ENCODE data around the gene LUM. TPM values are rescaled to one million over a fixed set of nuclear protein-coding genes. Genes with fewer than 3 reads are reported as not detected.
"Not testable (repeated sequence)": the region's sequence is repeated elsewhere in the genome, so short reads cannot be mapped to it uniquely, and the experiment has no call there.

The LUM gene
- total RNA-seq, 3 donors from 2014 or later (not counting 1 experiment from before 2014, with no cell fraction given) = not detected

- no peaks in the 10 kb centered on the region for H3K9me3 ChIP-seq (ENCODE audit: control insufficient read depth, insufficient read depth, low read length)
- peaks cover 24% of the 10 kb centered on the region for H3K36me3 Mint-ChIP-seq
- 60% methylated on average over 5 of the region's 6 CpGs for WGBS (ENCODE audit: insufficient coverage)
- no peak for ATAC-seq
- H3K4me3 Mint-ChIP-seq = no peak overlapping the region
- no peaks in the 10 kb centered on the region for H3K4me1 ChIP-seq (ENCODE audit: control insufficient read depth, insufficient read depth, low read length)
- no peak overlapping the region for H3K27ac ChIP-seq (ENCODE audit: low read length)
- no peaks in the 10 kb centered on the region for H3K27me3 ChIP-seq (ENCODE audit: control insufficient read depth, insufficient read depth, low read length)
- H3K27me3 Mint-ChIP-seq (ENCODE audit: low read depth in 2 of 2) = no peaks in the 10 kb centered on the region
- TF ChIP-seq, protein P1, sequence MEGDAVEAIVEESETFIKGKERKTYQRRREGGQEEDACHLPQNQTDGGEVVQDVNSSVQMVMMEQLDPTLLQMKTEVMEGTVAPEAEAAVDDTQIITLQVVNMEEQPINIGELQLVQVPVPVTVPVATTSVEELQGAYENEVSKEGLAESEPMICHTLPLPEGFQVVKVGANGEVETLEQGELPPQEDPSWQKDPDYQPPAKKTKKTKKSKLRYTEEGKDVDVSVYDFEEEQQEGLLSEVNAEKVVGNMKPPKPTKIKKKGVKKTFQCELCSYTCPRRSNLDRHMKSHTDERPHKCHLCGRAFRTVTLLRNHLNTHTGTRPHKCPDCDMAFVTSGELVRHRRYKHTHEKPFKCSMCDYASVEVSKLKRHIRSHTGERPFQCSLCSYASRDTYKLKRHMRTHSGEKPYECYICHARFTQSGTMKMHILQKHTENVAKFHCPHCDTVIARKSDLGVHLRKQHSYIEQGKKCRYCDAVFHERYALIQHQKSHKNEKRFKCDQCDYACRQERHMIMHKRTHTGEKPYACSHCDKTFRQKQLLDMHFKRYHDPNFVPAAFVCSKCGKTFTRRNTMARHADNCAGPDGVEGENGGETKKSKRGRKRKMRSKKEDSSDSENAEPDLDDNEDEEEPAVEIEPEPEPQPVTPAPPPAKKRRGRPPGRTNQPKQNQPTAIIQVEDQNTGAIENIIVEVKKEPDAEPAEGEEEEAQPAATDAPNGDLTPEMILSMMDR (IDR thresholded peaks at IDR 0.05) = no peak
- intact Hi-C loops (cut with micrococcal nuclease) = no loop called here
- no peaks in the 10 kb centered on the region for H3K4me1 Mint-ChIP-seq
- no peaks in the 10 kb centered on the region for H3K36me3 ChIP-seq (ENCODE audit: control insufficient read depth, insufficient read depth, low read length)
- no peak overlapping the region for H3K4me3 ChIP-seq (ENCODE audit: low read length)
- peaks cover 17 to 19% of the 10 kb centered on the region in 2 donors for H3K9me3 Mint-ChIP-seq
- H3K27ac Mint-ChIP-seq = no peak overlapping the region
- no peak for DNase-seq
Observed at GRCh38 chr12:91091916-91092715, 19.2 kb downstream of the LUM start.

- H3K36me3 ChIP-seq (ENCODE audit: control insufficient read depth, insufficient read depth, low read length); H3K27ac Mint-ChIP-seq; H3K4me1 ChIP-seq (ENCODE audit: control insufficient read depth, insufficient read depth, low read length); H3K27me3 ChIP-seq (ENCODE audit: control insufficient read depth, insufficient read depth, low read length); H3K27ac ChIP-seq (ENCODE audit: low read length); H3K9me3 ChIP-seq (ENCODE audit: control insufficient read depth, insufficient read depth, low read length); ATAC-seq; DNase-seq; H3K4me3 ChIP-seq (ENCODE audit: low read length); H3K4me1 Mint-ChIP-seq; H3K4me3 Mint-ChIP-seq; intact Hi-C loops (cut with micrococcal nuclease); H3K27me3 Mint-ChIP-seq (ENCODE audit: low read depth in 2 of 2): not testable (repeated sequence)
- H3K9me3 Mint-ChIP-seq = peaks cover 17 to 19% of the 10 kb centered on the region in 2 donors
- 90% methylated on average over 2 of the region's 2 CpGs for WGBS (ENCODE audit: insufficient coverage)
- H3K36me3 Mint-ChIP-seq = peaks cover 24% of the 10 kb centered on the region
Observed at GRCh38 chr12:91089953-91090352, 21.3 kb downstream of the LUM start.

DNA sequence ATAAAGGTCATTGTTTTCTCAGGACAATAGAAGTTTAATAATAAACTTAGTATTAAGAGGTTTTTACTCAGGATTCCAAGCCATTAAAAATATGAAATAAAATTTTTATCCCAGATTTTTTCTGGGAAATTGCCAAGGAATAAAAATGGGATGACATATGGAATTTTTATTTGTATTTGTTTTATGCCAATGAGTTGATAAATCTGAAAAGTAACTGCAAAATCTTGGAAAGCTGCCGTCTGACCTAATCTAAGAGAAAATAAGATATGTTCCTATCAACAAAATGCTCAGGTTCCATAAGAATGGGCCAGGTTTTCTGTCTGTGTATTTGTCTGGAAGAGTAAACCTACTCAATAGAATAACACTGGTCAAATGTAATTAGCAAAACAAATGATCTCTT, 31.3 kb downstream of the LUM start:
- Mint-ChIP-seq H3K4me3 (no peak overlapping the region), H3K36me3 (no peaks in the 10 kb centered on the region), H3K4me1 (no peaks in the 10 kb centered on the region), H3K27me3 (ENCODE audit: low read depth in 2 of 2) (peaks cover 0 to 2% of the 10 kb centered on the region in 2 donors), H3K27ac (no peak overlapping the region), H3K9me3 (peaks cover 0 to 9% of the 10 kb centered on the region in 2 donors)
- ATAC-seq = no peak
- H3K4me1 ChIP-seq (ENCODE audit: control insufficient read depth, insufficient read depth, low read length) = no peaks in the 10 kb centered on the region
- H3K9me3 ChIP-seq (ENCODE audit: control insufficient read depth, insufficient read depth, low read length) = no peaks in the 10 kb centered on the region
- no peak overlapping the region for H3K4me3 ChIP-seq (ENCODE audit: low read length)
- DNase-seq = no peak
- WGBS (ENCODE audit: insufficient coverage) = no CpG with 5 or more reads among the region's 1 CpG
- no peaks in the 10 kb centered on the region for H3K27me3 ChIP-seq (ENCODE audit: control insufficient read depth, insufficient read depth, low read length)
- no peak overlapping the region for H3K27ac ChIP-seq (ENCODE audit: low read length)
- H3K36me3 ChIP-seq (ENCODE audit: control insufficient read depth, insufficient read depth, low read length) = no peaks in the 10 kb centered on the region
- TF ChIP-seq, protein P1 (IDR thresholded peaks at IDR 0.05) = no peak
- intact Hi-C loops (cut with micrococcal nuclease) = no loop called here

GRCh38 chr12:91078501-91078900, 32.8 kb downstream of the LUM start:
- ATAC-seq (no peak), DNase-seq (no peak)
- Histone ChIP-seq H3K9me3 (ENCODE audit: control insufficient read depth, insufficient read depth, low read length) (no peaks in the 10 kb centered on the region), H3K36me3 (ENCODE audit: control insufficient read depth, insufficient read depth, low read length) (no peaks in the 10 kb centered on the region), H3K4me1 (ENCODE audit: control insufficient read depth, insufficient read depth, low read length) (no peaks in the 10 kb centered on the region), H3K27me3 (ENCODE audit: control insufficient read depth, insufficient read depth, low read length) (no peaks in the 10 kb centered on the region), H3K27ac (ENCODE audit: low read length) (no peak overlapping the region), H3K4me3 (ENCODE audit: low read length) (no peak overlapping the region)
- TF ChIP-seq, protein P1 (IDR thresholded peaks at IDR 0.05) = no peak
- H3K36me3 Mint-ChIP-seq = no peaks in the 10 kb centered on the region
- WGBS (ENCODE audit: insufficient coverage) = 100% methylated on average over 1 of the region's 1 CpG
- peaks cover 0 to 2% of the 10 kb centered on the region in 2 donors for H3K27me3 Mint-ChIP-seq (ENCODE audit: low read depth in 2 of 2)
- peaks cover 2 to 12% of the 10 kb centered on the region in 2 donors for H3K9me3 Mint-ChIP-seq
- no peak overlapping the region for H3K27ac Mint-ChIP-seq
- no peak overlapping the region for H3K4me3 Mint-ChIP-seq
- H3K4me1 Mint-ChIP-seq = no peaks in the 10 kb centered on the region
- intact Hi-C loops (cut with micrococcal nuclease) = no loop called here
